Liver (tissue), 9 donors: Measurements from ENCODE around the gene RAP1GAP2. TPM values are rescaled to one million over a fixed set of nuclear protein-coding genes. Genes with fewer than 3 reads are reported as not detected.

Experiments used
- DNase-seq: peaks from one replicate; pipeline ENCODE4 v3.0.0-alpha.2; 2017; ENCODE audit warnings: low spot score
- H3K27ac ChIP-seq, 2 donors: one replicate each; pipeline ENCODE4 v1.7.0; 2013; ENCODE audit warnings: inconsistent platforms in 2 of 2, low read length in 2 of 2, control low read depth in 1 of 2, low read depth in 1 of 2, mild to moderate bottlenecking in 1 of 2
- H3K27me3 ChIP-seq, 4 donors: one replicate each; pipeline versions ENCODE4 v1.6.1 to v1.7.0; 2013; ENCODE audit warnings: low read length in 3 of 4, inconsistent platforms in 1 of 4, mild to moderate bottlenecking in 1 of 4, moderate library complexity in 1 of 4; ENCODE audit not compliant: control insufficient read depth in 4 of 4, insufficient read depth in 4 of 4
- H3K36me3 ChIP-seq, 4 donors: one replicate each; pipeline versions ENCODE4 v1.6.1 to v1.7.0; 2013; ENCODE audit warnings: low read length in 3 of 4, mild to moderate bottlenecking in 3 of 4, low read depth in 1 of 4, moderate library complexity in 1 of 4; ENCODE audit not compliant: control insufficient read depth in 4 of 4, insufficient read depth in 3 of 4
- H3K4me1 ChIP-seq, 4 donors: one replicate each; pipeline versions ENCODE4 v1.6.1 to v1.7.0; 2013; ENCODE audit warnings: low read length in 3 of 4, mild to moderate bottlenecking in 3 of 4, moderate library complexity in 1 of 4; ENCODE audit not compliant: control insufficient read depth in 4 of 4, insufficient read depth in 4 of 4
- H3K4me3 ChIP-seq, 3 donors: one replicate each; pipeline versions ENCODE4 v1.6.1 to v1.7.0; 2013; ENCODE audit warnings: low read length in 3 of 3, control low read depth in 1 of 3, low read depth in 1 of 3, mild to moderate bottlenecking in 1 of 3
- H3K9ac ChIP-seq, 2 donors: one replicate each; pipeline ENCODE4 v1.7.0; 2013; ENCODE audit warnings: low read length in 2 of 2, mild to moderate bottlenecking in 2 of 2, moderate library complexity in 2 of 2, control low read depth in 1 of 2, low read depth in 1 of 2
- H3K9me3 ChIP-seq, 4 donors: one replicate each; pipeline versions ENCODE4 v1.6.1 to v1.7.0; 2013; ENCODE audit warnings: low read length in 3 of 4; ENCODE audit not compliant: control insufficient read depth in 4 of 4
- ATF3 ChIP-seq: IDR thresholded peaks from 2 replicates; pipeline ENCODE4 v1.6.1; 2016; ENCODE audit warnings: antibody characterized with exemption
- CTCF ChIP-seq: fragments of 150-350 bp; IDR thresholded peaks from 2 replicates; pipeline ENCODE4 v1.5.1; 2017; ENCODE audit warnings: improper control_type of control experiment, low read depth, low read length; ENCODE audit not compliant: missing input control
- EGR1 ChIP-seq, 2 donors: IDR thresholded peaks; 2 replicates each; pipeline ENCODE4 v1.6.1; 2016 to 2018; ENCODE audit warnings: antibody characterized with exemption in 2 of 2, low read depth in 2 of 2
- FOXA1 ChIP-seq: IDR thresholded peaks from 2 replicates; pipeline ENCODE4 v1.6.1; 2016; ENCODE audit warnings: antibody characterized with exemption
- FOXA2 ChIP-seq: IDR thresholded peaks from 2 replicates; pipeline ENCODE4 v1.6.1; 2016; ENCODE audit warnings: antibody characterized with exemption
- GABPA ChIP-seq, 2 donors: IDR thresholded peaks in 1 of 2; conservative IDR thresholded peaks in 1 of 2; 2 replicates each; pipeline ENCODE4 v1.6.1; 2016; ENCODE audit warnings: antibody characterized with exemption in 2 of 2, mild to moderate bottlenecking in 1 of 2, moderate library complexity in 1 of 2
- HNF4A ChIP-seq, 2 donors: conservative IDR thresholded peaks; 2 replicates each; pipeline ENCODE4 v1.6.1; 2016; ENCODE audit warnings: antibody characterized with exemption in 2 of 2, mild to moderate bottlenecking in 2 of 2
- HNF4G ChIP-seq: IDR thresholded peaks from 2 replicates; pipeline ENCODE4 v1.6.1; 2016; ENCODE audit warnings: antibody characterized with exemption
- JUND ChIP-seq, 2 donors: IDR thresholded peaks; 2 replicates each; pipeline ENCODE4 v1.6.1; 2016; ENCODE audit warnings: antibody characterized with exemption in 2 of 2
- MAX ChIP-seq: IDR thresholded peaks from 2 replicates; pipeline ENCODE4 v1.6.1; 2016; ENCODE audit warnings: antibody characterized with exemption
- NR2F2 ChIP-seq: IDR thresholded peaks from 2 replicates; pipeline ENCODE4 v1.6.1; 2016; ENCODE audit warnings: antibody characterized with exemption
- RAD21 ChIP-seq, 2 donors: IDR thresholded peaks; 2 replicates each; pipeline ENCODE4 v1.6.1; 2016; ENCODE audit warnings: antibody characterized with exemption in 2 of 2, mild to moderate bottlenecking in 2 of 2
- REST ChIP-seq: IDR thresholded peaks from 2 replicates; pipeline ENCODE4 v1.6.1; 2016; ENCODE audit warnings: antibody characterized with exemption, mild to moderate bottlenecking
- RXRA ChIP-seq, 2 donors: IDR thresholded peaks; 2 replicates each; pipeline ENCODE4 v1.6.1; 2017 to 2018; ENCODE audit warnings: antibody characterized with exemption in 2 of 2, mild to moderate bottlenecking in 1 of 2
- SP1 ChIP-seq: IDR thresholded peaks from 2 replicates; pipeline ENCODE4 v1.6.1; 2018; ENCODE audit warnings: antibody characterized with exemption, mild to moderate bottlenecking
- TAF1 ChIP-seq: conservative IDR thresholded peaks from 2 replicates; pipeline ENCODE4 v1.6.1; 2016; ENCODE audit warnings: antibody characterized with exemption, mild to moderate bottlenecking
- YY1 ChIP-seq: IDR thresholded peaks from 2 replicates; pipeline ENCODE4 v1.6.1; 2016; ENCODE audit warnings: antibody characterized with exemption, mild to moderate bottlenecking
- ZBTB33 ChIP-seq: IDR thresholded peaks from 2 replicates; pipeline ENCODE4 v1.6.1; 2016; ENCODE audit warnings: antibody characterized with exemption
- WGBS: extraction: QIAGEN DNeasy Blood & Tissue Kit; methylation state at CpG from one replicate; pipeline ENCODE4 v1.1.7; 2013; 5-methylcytosine and 5-hydroxymethylcytosine counted together
- polyA plus RNA-seq, 2 donors: library from polyadenylated mRNA; stranded (reverse) in 1 of 2; unstranded in 1 of 2; fragments of 200-250 nt in 1 of 2; fragments of >200 nt in 1 of 2; fragmentation: Nextera tagmentation in 1 of 2; extraction: Ambion mirVana in 1 of 2; gene quantifications; one replicate each; pipeline versions ENCODE4 v1.2.1 to v1.2.3, GENCODE V29; 2013 to 2015
- total RNA-seq, 2 donors: library from RNA; depleted of rRNA; stranded (reverse); fragments of >200 nt; gene quantifications; one replicate each; pipeline ENCODE4 v1.2.3, GENCODE V29; 2014
- donor health status: healthy.
- donor health status: healthy.
- donor health status: healthy.
- donor health status: healthy.
- donor health status: healthy.

RAP1GAP2 gene
- total and polyA plus RNA-seq, 4 donors = 0.56 to 1.7 (median 1.1) TPM

- Histone ChIP-seq H3K9ac (no peak overlapping the region), H3K27me3 (peaks cover 0 to 2% (median 0%) of the 10 kb centered on the region in 4 donors), H3K9me3 (no peaks in the 10 kb centered on the region), H3K4me1 (no peaks in the 10 kb centered on the region), H3K4me3 (no peak overlapping the region), H3K27ac (no peak overlapping the region), H3K36me3 (no peaks in the 10 kb centered on the region)
- no peak for DNase-seq
- 96% methylated on average over 11 of the region's 11 CpGs for WGBS
- no peak for TF ChIP-seq EGR1 (IDR thresholded peaks at IDR 0.05; ENCODE audit: low read depth in 2 of 2)
- TF ChIP-seq TAF1 = no peak
- TF ChIP-seq CTCF = no peak
- no peak for TF ChIP-seq ZBTB33
- TF ChIP-seq SP1 = no peak
- no peak for TF ChIP-seq NR2F2
- TF ChIP-seq ATF3 = no peak
- no peak for TF ChIP-seq REST
- TF ChIP-seq RAD21 (IDR thresholded peaks at IDR 0.05) = no peak
- no peak for TF ChIP-seq HNF4A (conservative IDR thresholded peaks at IDR 0.05)
- TF ChIP-seq MAX = no peak
- TF ChIP-seq YY1 = no peak
- TF ChIP-seq JUND (IDR thresholded peaks at IDR 0.05) = no peak
- no peak for TF ChIP-seq GABPA (IDR thresholded peaks at IDR 0.05 in 1 of 2, conservative IDR thresholded peaks at IDR 0.05 in 1 of 2)
- TF ChIP-seq RXRA (IDR thresholded peaks at IDR 0.05) = no peak
- TF ChIP-seq FOXA1 = no peak
- TF ChIP-seq HNF4G = no peak
- TF ChIP-seq FOXA2 = no peak
Measured at GRCh38 chr17:2933606-2934005, 137.4 kb downstream of the RAP1GAP2 start.
